HTERT RPE-1 (cell line): Measurements from ENCODE around the gene MRPL42.
"Not testable (repeated sequence)": the region's sequence is repeated elsewhere in the genome, so short reads cannot be mapped to it uniquely, and the experiment has no call there.

Experiments
- in situ Hi-C: fragments of 300-500 bp; cut with MboI; formaldehyde crosslinking; loops from 4 replicates; pipeline ENCODE4 v1.14.3; 2020; ENCODE audit warnings: low sequenced_read_pairs

MRPL42 gene

DNA sequence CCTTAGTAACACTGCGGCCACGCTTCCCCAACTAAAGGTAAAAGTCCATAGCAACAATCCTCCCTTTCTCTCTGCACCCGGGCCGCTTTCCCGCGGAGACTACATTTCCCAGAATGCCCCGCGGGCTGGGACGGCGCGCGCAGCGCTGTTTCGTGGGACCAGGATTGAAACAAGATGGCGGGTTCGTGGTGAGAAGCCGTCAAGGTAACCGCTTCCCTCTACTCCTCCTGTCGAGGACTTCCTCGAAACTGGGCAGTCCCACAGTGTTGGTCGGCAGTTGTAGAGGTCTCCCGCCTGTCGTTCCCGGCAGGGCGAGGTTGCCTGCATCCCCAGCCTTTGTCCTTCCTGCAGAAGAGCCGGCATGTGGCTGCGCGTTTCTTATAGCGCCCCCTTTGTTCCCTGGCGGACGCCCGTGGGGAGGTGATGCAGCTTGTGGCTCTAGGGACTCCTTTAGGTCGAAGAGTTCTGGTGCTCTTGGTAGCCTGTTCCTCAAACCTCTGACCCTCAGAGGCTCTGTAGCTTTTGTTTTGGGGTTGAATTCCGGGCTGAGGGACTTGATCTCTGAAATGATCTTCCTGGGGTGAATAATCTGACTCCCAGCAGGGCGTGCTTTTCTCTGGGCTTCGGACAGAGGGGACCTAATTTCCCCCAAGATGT, at the start of gene MRPL42:
Gene MRPL42 (plus strand): TSS at position 164 of the 657 bp plus-strand sequence. CDS start 1,772 bp downstream, outside the sequence.
- in situ Hi-C loops = no loop called here

DNA sequence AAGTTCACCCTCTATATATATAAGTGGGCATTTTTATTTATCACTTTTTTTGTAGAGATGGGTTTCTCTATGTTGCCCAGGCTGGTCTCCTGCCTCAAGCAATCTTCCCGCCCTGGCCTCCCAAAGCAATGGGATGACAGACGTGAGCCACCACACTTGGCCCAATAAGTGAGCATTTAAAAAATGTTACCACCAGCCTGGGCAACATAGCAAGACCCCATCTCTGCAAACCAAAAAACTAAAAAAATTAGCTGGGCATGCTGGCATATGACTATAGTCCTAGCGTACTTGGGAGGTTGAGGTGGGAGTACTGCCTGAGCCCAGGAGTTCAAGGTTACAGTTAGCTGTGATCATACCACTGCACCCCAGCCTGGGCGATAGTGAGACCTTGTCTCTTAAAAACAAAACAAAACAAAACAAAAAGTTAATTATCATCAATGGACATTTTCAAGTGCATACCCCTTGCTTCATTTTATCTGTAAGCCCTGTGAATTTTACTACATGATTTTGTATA, 49.3 kb upstream of the MRPL42 start:
- in situ Hi-C loops = no loop called here

DNA sequence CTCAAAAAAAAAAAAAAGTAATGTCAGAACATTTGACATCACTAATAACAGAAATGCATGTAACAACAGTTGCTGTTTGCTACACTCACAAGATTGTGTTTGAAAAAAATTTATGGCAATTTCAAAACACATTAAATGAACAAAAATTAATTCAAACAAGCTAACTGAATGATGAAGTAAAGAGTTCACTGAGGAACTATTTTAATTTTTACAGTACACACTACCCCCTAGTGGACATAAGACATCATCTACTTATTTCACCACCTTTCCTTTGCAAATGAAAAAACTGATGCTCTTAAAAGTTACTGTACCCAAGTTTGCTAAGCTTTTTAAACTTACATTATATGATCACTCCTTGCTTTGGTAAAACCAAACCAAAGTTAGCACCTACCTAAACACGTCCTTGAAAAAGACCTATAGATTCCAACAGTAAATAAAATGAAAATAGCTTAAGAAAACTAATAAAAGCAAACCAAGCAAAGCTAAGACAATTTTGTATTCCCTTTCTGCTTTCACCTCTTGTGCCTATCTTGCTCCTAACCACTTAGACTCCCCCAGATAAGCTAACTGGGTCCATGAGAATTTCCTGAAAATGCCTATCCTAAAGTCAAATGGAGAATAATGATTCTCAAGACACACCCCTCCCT, 47.8 kb upstream of the MRPL42 start:
- in situ Hi-C loops = no loop called here

DNA sequence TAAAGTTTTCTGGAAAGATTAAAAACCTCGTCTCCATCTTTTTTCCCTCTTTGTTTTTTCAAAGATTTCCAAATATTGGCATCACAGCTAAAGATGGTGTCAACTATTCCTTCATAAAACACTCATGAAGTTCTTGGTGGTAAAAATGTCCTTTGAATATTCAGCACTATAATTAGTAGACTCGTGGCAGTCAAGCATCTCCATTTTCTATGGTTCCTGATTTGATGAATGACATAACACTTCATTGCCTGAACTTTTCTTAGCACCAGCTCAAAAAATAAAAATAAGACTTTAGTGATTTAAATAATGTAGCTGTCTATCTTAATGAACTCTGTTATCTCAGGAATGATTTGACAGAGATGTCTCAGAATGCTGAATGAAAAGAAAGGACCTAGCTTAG, 45.3 kb upstream of the MRPL42 start:
- in situ Hi-C loops = no loop called here

DNA sequence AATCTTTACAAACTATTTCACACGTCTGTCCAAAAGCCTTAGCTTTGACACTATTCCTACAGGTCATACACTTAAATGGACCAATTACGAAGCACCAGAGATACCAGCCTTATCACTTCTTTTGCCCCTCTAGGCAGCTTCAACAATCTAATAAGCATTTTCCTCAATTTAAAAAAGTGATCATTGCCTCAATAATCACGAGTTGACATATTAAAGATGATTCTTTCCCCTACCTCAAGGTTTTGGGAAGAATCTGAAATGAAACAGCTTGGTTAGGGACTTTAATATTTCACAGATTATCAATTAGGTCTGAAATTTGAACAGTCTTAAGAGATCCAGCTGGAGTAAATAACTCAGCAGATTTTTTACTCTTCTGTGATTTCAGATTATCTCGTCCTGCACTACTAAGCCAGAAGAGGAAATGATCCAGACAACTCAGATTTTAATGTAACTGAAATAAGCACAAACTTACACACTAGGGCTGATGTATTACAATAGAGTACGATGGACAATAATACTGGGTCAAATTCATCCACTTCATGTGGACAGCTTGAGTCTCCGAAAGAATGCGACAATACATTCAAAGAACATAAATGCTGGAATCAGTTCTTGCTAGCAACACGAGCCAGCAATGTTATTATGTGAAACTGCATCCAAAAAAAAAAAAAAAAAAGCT, 41.4 kb upstream of the MRPL42 start:
- in situ Hi-C loops = no loop called here

DNA sequence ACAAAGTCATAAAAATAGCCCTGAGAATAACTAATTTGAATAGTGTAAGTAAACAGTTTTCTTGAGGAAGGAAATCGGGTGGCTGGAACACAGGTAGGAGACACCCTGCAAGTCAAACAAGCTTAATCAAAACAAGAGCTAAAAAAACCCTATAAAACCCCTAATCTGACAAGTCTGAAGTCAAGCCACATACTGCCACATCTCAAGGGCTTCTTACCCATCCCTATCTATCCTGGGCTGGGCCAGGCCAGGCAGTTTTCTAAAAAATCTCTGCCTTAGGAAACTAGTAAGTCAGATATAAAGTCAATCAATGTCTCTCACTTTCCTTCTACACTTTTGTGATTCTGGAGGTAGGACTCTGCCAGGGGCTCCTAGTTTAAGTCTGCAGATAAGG, 40.9 kb upstream of the MRPL42 start:
- in situ Hi-C loops = no loop called here

DNA sequence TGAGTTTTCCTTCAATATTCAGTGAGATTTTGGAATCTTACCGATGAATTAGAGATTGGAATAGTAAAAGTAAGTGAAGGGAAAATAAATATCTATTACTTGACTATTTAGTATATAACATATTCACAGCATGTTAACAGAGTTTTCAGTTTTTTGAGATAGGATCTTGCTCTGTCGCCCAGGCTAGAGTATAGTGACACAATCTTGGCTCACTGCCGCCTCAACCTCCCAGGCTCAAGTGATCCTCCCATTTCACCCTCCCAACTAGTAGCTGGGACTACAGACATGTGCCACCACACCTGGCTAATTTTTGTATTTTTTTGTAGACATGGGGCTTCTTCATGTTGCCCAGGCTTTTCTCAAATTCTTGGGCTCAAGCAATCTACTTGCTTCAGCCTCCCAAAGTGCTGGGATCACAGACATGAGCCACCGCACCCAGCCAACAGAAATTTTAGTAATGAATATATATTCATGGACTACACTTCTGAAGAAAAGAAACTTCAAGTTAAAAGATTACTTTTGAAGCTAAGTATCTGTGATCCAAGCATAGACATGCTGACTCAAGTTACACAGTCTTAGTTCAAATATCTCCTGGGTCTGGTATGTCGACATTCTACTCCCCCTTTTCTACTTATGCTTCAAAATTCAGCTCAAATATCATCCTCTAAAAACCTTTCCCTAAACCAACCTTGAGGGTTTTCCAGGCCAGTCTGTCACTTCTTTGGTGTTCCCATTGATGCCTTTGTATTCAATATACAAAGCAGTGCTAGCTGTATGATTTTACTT, 39.3 kb upstream of the MRPL42 start:
- in situ Hi-C loops = no loop called here

DNA sequence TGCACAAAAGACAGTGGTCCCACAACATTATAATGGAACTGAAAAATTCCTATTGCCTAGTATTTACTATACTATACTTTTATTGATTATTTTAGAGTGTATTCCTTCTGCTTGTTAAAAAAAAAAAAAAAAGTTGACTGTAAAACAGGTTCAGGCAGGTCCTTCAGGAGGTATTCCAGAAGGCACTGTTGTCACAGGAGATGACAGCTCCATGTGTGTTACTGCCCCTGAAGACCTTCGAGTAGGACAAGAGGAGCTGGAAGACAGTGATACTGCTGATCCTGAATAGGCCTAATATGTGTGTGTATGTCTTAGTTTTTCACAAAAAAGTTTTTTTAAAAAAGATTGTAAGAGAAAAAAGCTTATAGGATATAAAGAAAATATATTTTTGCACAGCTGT, 37.9 kb upstream of the MRPL42 start:
- in situ Hi-C loops = no loop called here

DNA sequence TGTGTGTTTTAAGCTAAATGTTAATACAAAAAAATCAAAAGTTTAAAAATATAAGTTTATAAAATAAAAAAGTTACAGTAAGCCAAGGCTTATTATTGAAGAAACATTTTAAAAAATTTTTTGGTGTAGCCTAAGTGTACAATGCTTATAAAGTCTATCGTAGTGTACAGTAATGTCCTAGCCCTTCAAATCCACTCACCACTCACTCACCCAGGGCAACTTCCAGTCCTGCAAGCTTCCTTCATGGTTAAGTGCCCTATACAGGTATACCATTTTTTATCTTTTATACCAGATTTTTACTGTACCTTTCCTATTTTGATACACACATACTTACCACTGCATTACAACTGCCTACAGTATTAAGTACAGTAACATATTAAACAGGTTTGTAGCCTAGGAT, 37.5 kb upstream of the MRPL42 start:
- in situ Hi-C loops = no loop called here

DNA sequence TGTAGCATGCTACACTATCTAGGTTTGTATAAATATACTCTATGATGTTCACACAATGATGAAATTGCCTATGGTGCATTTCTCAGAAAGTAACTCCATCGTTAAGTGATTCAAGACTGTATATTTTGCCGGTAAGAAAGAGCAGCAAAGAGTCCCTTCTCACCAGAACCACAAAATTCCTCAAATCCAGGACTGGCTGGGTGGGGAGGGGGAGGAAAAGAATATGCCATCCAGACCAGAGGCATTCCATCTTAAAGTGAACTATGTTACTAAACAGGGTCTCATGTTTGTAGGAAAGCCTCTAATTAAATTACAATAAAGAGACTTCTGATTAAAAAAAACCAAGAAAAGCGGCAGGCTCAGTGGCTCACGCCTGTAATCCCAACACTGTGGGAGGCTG, 37.0 kb upstream of the MRPL42 start:
- in situ Hi-C loops = no loop called here

DNA sequence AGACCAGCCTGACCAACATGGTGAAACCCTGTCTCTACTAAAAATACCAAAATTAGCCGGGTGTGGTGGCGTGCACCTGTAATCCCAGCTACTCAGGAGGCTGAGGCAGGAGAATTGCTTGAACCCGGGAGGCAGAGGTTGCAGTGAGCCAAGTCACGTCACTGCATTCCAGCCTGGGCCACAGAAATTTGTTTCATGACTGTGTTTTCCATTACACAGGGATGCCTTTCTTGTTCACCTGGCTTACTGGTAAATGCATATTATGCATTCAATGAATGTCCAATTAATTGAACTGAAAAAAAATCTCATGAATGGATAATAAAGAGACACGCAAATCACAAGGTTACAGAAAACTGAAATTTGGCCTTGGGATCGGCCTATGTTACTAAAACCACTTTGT, 35.3 kb upstream of the MRPL42 start:
- in situ Hi-C loops = not testable (repeated sequence)

DNA sequence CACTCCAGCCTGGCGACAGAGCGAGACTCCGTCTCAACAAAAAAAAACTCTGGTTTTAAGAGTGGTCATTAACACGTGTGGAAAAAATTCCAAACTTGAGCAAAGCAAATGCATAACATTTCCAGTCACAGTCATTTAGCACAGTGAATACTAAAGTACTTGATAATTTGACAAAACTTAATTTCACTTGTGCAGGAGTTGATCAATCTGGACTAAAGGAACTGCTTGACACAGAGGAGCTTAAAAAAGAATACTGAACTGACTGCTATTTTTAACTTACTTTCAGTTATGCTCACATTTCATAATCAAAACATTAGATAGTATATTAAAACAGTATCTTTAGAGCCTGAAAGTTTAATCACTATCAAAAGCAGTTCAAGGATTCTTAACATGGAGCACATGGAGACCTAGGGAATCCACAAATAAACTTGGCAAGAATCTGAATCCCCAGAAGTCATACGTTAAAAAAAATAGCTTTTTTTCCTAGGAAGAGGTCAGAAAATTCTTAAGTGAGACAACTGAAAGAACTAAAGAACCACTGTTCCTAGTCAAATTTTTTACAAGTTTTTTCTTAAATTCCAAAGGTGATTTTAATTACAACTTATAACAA, 33.0 kb upstream of the MRPL42 start:
- in situ Hi-C loops = no loop called here

DNA sequence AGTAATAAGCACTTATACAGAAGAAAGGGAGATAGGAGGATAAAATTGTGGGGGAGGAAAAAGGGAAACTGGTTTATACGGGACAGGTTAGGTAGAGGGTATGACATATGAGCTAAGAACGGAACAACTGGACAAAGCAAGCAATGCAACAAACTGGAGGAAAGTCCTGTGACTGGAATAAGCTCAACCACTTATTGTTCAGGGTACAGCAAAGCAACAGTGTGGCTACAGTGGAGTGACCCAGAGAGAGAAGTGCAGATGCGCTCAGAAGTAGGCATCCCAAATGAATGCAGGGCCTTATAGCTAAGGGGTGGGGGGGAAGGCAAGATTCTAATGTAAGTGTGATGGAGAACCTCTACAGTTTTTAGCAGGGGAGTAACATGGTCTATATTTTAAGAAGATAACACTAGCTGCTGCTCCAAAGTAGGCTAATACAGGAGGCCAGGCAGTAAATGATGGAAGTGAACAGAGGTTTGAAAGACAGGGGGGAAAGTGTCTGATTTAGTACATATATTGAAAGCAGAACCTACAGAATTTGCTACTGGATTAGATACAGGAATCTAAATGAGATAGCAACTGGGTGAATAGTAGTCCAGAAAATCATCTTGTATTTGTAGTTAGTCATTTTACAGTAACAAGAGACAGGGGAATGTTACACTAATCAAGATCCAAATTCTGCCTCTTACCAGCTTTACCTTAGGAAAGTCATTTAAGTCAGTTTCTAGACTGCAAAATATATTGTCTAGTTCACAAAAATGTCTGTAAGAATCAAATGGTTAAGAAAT, 28.9 kb upstream of the MRPL42 start:
- in situ Hi-C loops = no loop called here

DNA sequence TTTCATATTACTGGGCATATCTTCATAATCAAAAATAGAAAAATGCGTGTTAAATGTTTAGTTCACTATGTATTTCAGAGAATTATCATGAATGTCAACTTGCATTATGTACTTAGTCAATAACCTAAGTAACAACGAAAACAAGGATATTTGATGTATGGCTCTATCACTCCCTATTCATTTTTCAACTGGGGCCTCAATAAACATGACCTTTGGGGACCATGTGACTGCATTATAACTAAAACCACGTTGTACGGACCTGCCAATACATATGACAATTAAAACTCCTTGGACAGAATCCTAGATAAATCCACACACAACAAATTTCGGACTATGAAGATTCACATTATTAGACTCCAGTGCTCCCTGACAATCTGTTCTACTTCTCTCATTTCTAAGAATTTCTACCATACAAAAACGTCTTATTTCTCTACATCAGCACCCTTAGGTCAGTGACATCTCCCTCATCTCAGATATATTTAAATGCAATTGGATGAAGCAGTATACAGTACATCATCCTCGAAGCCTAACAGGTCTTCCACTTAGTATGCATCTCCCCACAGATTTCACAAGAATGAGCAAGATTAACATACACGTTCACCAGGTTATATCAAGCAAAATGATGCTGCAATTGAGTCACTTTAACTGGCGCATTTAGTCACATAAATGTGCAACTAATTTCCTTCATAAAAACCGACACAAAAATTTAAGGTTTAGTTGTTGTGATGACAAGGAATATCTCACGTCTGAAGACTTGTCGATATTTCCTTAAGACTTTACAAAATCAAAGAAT, 27.1 kb upstream of the MRPL42 start:
- in situ Hi-C loops = no loop called here

DNA sequence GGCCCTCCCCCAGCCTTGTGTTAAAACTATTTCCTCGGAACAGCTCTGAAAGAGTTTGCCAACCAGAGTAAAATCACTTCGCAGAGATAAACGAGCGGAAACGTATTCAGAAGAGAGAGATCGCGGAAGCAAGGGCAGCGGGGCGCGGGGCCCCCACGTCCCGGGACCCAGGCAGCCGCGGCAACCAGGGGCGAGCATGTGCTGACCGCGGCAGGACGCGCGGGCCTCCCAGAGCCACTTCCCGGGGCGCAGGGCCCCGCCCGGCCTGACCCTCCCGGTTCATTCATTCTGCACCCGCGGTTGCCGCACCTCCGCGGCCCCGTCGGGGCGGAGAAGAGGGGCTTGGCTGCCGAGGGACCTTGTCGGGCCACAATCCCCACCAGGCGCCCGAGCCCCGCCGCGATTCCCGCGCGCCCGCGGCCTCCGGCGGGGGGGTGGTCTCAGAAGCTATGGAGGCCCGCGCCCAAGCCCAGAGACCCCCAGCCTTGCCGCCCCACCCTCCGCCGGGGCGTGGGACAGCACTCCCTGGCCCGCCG, 26.2 kb upstream of the MRPL42 start:
- in situ Hi-C loops = no loop called here

DNA sequence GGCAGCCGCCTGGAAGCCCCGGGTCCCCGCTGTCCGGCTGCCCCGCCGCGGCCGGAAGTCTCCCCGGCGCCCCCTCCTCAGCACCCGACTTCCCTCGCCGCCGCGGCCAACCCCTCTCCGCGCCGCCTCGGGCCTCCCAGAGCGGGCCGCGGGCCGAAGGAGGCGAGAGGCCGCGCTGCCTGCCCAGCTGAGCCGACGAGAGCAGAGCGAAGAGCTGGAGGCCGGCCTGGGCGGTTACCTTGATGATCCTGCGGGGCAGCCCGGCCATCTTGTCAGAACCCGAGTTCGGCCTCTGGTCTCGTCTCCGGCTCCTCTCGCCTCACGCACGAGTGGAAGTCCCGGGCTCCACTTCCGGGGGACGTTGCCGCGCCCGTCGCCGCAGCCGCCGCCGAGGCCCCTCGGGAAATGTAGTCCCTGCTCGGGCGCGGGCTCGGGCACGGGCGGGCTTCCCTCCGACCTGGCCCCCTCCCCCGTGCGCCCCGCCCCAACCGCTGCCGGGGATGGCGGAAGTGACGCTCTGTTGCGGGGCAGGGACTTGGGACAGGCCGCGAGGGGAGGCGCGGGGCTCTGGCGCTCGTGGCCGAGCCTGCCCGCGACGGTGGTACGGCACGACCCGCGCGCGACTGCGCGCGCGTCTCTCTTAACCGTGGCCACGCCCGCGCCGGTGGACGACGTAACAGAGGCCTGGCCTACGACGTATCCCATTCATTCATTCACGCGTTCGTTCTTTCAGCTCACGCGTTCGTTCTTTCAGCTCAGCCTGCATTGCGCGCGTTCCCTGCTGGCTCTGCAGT, 25.5 kb upstream of the MRPL42 start, which contains the start of gene UBE2N:
Gene UBE2N (minus strand): TSS at position 331 of the 794 bp plus-strand sequence. CDS start 63 bp downstream, at position 268.
- in situ Hi-C loops = no loop called here

DNA sequence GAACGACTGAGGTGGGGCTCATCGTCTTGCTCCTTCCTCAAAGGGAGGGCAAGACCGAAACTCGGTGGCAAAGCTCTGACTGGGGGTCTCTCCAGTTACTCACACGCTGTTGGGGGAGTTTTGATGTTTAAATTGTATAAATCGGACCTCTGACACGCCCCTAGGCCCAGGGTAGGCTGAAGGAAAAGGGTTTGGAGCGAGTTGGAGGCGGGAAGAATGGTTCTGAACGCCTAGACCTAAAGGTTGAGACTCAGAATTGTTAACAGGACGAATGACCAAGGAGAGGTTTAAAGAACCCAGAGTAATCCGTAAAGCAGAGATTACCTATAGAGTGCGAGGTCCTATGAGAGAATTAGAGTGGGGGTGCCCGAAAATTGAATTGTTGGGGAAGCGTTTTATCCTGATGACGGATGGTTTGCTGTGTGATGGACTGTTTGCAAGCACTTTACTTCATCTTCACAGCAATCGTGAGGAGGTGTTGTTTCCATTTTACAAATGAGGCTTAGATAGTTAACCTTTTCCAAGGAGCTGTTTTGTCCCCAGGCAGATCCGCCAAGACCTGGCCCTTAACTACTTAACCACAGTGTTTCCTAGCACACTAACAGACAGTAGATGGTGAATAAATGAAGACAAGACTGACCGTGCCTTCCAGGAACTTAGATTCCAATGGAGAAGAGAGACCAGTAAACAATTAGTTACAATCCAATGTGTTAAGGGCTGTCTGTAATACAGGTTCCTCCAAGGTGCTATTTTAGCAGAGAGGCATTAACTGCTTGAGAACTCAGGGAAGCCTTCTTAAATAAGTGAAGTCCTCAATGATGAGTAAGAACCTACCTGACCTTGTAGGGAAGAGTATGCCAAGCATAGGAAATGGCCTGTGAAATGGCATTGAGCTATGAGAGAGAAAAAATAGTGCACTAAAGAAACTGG, 24.6 kb upstream of the MRPL42 start:
- in situ Hi-C loops = no loop called here
